OCI-LY1 (cell line): ENCODE measurements around the gene GNAI1.

ENCODE experiments used
- H2AFZ ChIP-seq: fragments of 200-600 bp; sonication (generic), shearing (Covaris generic); 2 replicates; pipeline ENCODE4 v1.6.0; 2014; ENCODE audit warnings: antibody characterized with exemption, mild to moderate bottlenecking, low read length
- H3F3A ChIP-seq: fragments of 200-600 bp; sonication (generic), shearing (Covaris generic); 2 replicates; pipeline ENCODE4 v1.6.0; 2014; ENCODE audit warnings: mild to moderate bottlenecking, antibody characterized with exemption, low read length, moderate library complexity; ENCODE audit not compliant: insufficient read depth
- H3K27ac ChIP-seq: fragments of 200-600 bp; sonication (generic); 2 replicates; pipeline ENCODE4 v1.5.1; 2014; ENCODE audit warnings: low read length, mixed run types, mild to moderate bottlenecking, low read depth; ENCODE audit not compliant: poor library complexity, severe bottlenecking
- H3K27me3 ChIP-seq: fragments of 200-600 bp; sonication (generic); 2 replicates; pipeline ENCODE4 v1.6.0; 2014; ENCODE audit warnings: antibody characterized with exemption, mild to moderate bottlenecking, low read length, moderate library complexity; ENCODE audit not compliant: insufficient read depth
- H3K36me3 ChIP-seq: fragments of 200-600 bp; sonication (generic); 2 replicates; pipeline ENCODE4 v1.6.1; 2014; ENCODE audit warnings: mild to moderate bottlenecking, antibody characterized with exemption, low read length, moderate library complexity, mixed read lengths; ENCODE audit not compliant: insufficient read depth
- H3K4me1 ChIP-seq: fragments of 200-600 bp; sonication (generic); 2 replicates; pipeline ENCODE4 v1.5.1; 2014; ENCODE audit warnings: mild to moderate bottlenecking, low read length, moderate library complexity; ENCODE audit not compliant: insufficient read depth, severe bottlenecking
- H3K4me2 ChIP-seq: fragments of 200-600 bp; sonication (generic), shearing (Covaris generic); 2 replicates; pipeline ENCODE4 v1.6.1; 2014; ENCODE audit warnings: low read length
- H3K4me3 ChIP-seq: fragments of 200-600 bp; sonication (generic); 2 replicates; pipeline ENCODE4 v1.5.1; 2014; ENCODE audit warnings: low read length, low read depth, mild to moderate bottlenecking, mixed read lengths; ENCODE audit not compliant: poor library complexity, severe bottlenecking
- H3K79me2 ChIP-seq: fragments of 200-600 bp; shearing (Covaris generic); 2 replicates; pipeline ENCODE4 v1.6.1; 2016; ENCODE audit warnings: mixed run types, low read length, mixed read lengths; ENCODE audit not compliant: insufficient read depth
- H3K9ac ChIP-seq: fragments of 200-600 bp; sonication (generic), shearing (Covaris generic); 2 replicates; pipeline ENCODE4 v1.6.1; 2014; ENCODE audit warnings: mild to moderate bottlenecking, low read length, mixed read lengths
- H3K9me2 ChIP-seq: fragments of 200-600 bp; sonication (generic), shearing (Covaris generic); 2 replicates; pipeline ENCODE4 v1.6.1; 2014; ENCODE audit warnings: low read depth, mild to moderate bottlenecking, low read length, mixed read lengths
- H3K9me3 ChIP-seq: fragments of 200-600 bp; shearing (Covaris generic); 2 replicates; pipeline ENCODE4 v1.6.1; 2014; ENCODE audit warnings: low read length, mixed read lengths
- H4K20me1 ChIP-seq: fragments of 200-600 bp; sonication (generic), shearing (Covaris generic); 2 replicates; pipeline ENCODE4 v1.6.0; 2016; ENCODE audit warnings: mild to moderate bottlenecking, low read length; ENCODE audit not compliant: insufficient read depth
- CTCF ChIP-seq: fragments of 200-600 bp; sonication (generic), shearing (Covaris generic); IDR thresholded peaks from 2 replicates; pipeline ENCODE4 v1.5.1; 2017; ENCODE audit warnings: mild to moderate bottlenecking, antibody characterized with exemption, low read length, moderate library complexity, mixed read lengths
- EZH2 ChIP-seq: fragments of 200-600 bp; sonication (generic), shearing (Covaris generic); IDR thresholded peaks from 2 replicates; pipeline ENCODE4 v1.8.0; 2017; ENCODE audit warnings: borderline replicate concordance, mixed run types, mild to moderate bottlenecking, antibody characterized with exemption, low read length, moderate library complexity, mixed read lengths

GNAI1 gene

GRCh38 chr7:80218723-80219122 lies 84.1 kb downstream of the GNAI1 start:
- Histone ChIP-seq H3K36me3 (no peaks in the 10 kb centered on the region), H3F3A (no peaks in the 10 kb centered on the region), H4K20me1 (no peaks in the 10 kb centered on the region), H3K27me3 (no peaks in the 10 kb centered on the region), H3K4me2 (no peak overlapping the region), H2AFZ (no peak overlapping the region), H3K9me2 (no peaks in the 10 kb centered on the region), H3K27ac (no peak overlapping the region), H3K9me3 (no peaks in the 10 kb centered on the region), H3K79me2 (no peaks in the 10 kb centered on the region), H3K4me3 (no peak overlapping the region), H3K4me1 (no peaks in the 10 kb centered on the region), H3K9ac (no peak overlapping the region)
- TF ChIP-seq EZH2 (no peak), CTCF (no peak)

- no peaks in the 10 kb centered on the region for H3K79me2 ChIP-seq
- no peaks in the 10 kb centered on the region for H3K36me3 ChIP-seq
- H3K9me2 ChIP-seq: no peaks in the 10 kb centered on the region
- H3K9me3 ChIP-seq: no peaks in the 10 kb centered on the region
- no peaks in the 10 kb centered on the region for H3K27me3 ChIP-seq
- no peak overlapping the region for H3K4me3 ChIP-seq
- no peaks in the 10 kb centered on the region for H3F3A ChIP-seq
- no peaks in the 10 kb centered on the region for H4K20me1 ChIP-seq
- H2AFZ ChIP-seq: no peak overlapping the region
- H3K4me1 ChIP-seq: no peaks in the 10 kb centered on the region
- no peak overlapping the region for H3K27ac ChIP-seq
- H3K9ac ChIP-seq: no peak overlapping the region
- TF ChIP-seq CTCF: no peak
- no peak for TF ChIP-seq EZH2
- H3K4me2 ChIP-seq: no peak overlapping the region
Observed at GRCh38 chr7:80220022-80220634, 85.5 kb downstream of the GNAI1 start.

- no peaks in the 10 kb centered on the region for H3K9me2 ChIP-seq
- H2AFZ ChIP-seq: no peak overlapping the region
- H3K4me1 ChIP-seq: no peaks in the 10 kb centered on the region
- H3K4me3 ChIP-seq: no peak overlapping the region
- no peaks in the 10 kb centered on the region for H3K36me3 ChIP-seq
- no peaks in the 10 kb centered on the region for H3K79me2 ChIP-seq
- H3K9me3 ChIP-seq: no peaks in the 10 kb centered on the region
- H3K9ac ChIP-seq: no peak overlapping the region
- no peak overlapping the region for H3K4me2 ChIP-seq
- H3F3A ChIP-seq: no peaks in the 10 kb centered on the region
- H4K20me1 ChIP-seq: no peaks in the 10 kb centered on the region
- no peak overlapping the region for H3K27ac ChIP-seq
- H3K27me3 ChIP-seq: no peaks in the 10 kb centered on the region
- no peak for TF ChIP-seq EZH2
- no peak for TF ChIP-seq CTCF
Observed at GRCh38 chr7:80224415-80224814, 89.8 kb downstream of the GNAI1 start.
